Measurements from ENCODE around the gene RHBDD3.
A peak's percentile ranks its signal among the peaks of the same experiment; 100 is the strongest.

The RHBDD3 gene

DNA sequence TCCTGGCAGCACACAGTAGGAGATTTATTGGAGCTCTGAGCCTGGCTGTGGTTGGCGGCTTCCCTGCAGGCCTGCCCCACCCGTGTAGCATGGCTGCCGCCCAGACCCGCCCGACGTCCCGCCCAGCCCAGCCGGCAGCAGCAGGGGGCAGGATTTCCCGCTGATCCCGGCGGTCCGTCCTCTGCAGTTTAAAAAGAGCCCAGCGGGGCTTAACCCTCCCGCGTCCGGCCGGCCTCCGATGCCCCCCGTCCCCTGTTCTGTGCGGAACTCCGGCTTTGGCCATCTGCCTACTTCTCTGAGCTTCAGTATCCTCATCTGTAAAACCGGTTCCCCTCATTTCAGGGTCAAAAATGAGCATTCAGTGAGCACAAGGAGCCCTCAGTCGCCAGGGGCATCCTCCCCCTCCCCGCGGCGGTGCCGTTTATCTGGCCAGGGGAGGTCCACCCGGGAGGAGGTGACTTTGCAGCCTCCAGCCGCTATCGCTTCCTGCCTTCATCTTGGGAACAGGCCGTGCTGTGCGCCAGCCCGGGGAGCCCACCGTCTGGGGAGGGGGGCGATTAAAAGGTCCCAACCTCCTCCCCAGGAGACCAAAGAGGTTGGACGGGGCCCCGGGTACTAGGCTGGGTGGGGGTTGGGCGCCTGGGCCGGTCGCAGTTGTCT, 38.5 kb upstream of the RHBDD3 start, which contains the start of gene GAS2L1 (continued):
- TF ChIP-seq ZNF324 (tag by site-specific recombination; IDR thresholded peaks at IDR 0.05) (peak; percentile 72; the same call in 1 of the 2 replicates), ZNF394 (tag by site-specific recombination; IDR thresholded peaks at IDR 0.05; ENCODE audit: borderline replicate concordance) (peak; percentile 61; the same call in 1 of the 2 replicates), BCL11A (tag by site-specific recombination; IDR thresholded peaks at IDR 0.05; ENCODE audit: low read depth) (peak; percentile 75; the same call in 1 of the 2 replicates), ZNF138 (tag by site-specific recombination; IDR thresholded peaks at IDR 0.05; ENCODE audit: borderline replicate concordance) (no peak), HOXA7 (CRISPR knock-in tag; IDR thresholded peaks at IDR 0.05; ENCODE audit: borderline replicate concordance) (no peak), ZNF335 (tag by site-specific recombination; conservative IDR thresholded peaks at IDR 0.05) (peak; percentile 93), ZNF132 (tag by site-specific recombination; IDR thresholded peaks at IDR 0.05; ENCODE audit: borderline replicate concordance) (no peak), FEZF1 (tag by site-specific recombination; IDR thresholded peaks at IDR 0.05) (peak; percentile 61)
- TF ChIP-seq, protein P1, sequence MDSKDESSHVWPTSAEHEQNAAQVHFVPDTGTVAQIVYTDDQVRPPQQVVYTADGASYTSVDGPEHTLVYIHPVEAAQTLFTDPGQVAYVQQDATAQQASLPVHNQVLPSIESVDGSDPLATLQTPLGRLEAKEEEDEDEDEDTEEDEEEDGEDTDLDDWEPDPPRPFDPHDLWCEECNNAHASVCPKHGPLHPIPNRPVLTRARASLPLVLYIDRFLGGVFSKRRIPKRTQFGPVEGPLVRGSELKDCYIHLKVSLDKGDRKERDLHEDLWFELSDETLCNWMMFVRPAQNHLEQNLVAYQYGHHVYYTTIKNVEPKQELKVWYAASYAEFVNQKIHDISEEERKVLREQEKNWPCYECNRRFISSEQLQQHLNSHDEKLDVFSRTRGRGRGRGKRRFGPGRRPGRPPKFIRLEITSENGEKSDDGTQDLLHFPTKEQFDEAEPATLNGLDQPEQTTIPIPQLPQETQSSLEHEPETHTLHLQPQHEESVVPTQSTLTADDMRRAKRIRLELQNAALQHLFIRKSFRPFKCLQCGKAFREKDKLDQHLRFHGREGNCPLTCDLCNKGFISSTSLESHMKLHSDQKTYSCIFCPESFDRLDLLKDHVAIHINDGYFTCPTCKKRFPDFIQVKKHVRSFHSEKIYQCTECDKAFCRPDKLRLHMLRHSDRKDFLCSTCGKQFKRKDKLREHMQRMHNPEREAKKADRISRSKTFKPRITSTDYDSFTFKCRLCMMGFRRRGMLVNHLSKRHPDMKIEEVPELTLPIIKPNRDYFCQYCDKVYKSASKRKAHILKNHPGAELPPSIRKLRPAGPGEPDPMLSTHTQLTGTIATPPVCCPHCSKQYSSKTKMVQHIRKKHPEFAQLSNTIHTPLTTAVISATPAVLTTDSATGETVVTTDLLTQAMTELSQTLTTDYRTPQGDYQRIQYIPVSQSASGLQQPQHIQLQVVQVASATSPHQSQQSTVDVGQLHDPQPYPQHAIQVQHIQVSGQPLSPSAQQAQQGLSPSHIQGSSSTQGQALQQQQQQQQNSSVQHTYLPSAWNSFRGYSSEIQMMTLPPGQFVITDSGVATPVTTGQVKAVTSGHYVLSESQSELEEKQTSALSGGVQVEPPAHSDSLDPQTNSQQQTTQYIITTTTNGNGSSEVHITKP (tag by site-specific recombination; IDR thresholded peaks at IDR 0.05): peak; percentile 95
- TF ChIP-seq, protein P2, sequence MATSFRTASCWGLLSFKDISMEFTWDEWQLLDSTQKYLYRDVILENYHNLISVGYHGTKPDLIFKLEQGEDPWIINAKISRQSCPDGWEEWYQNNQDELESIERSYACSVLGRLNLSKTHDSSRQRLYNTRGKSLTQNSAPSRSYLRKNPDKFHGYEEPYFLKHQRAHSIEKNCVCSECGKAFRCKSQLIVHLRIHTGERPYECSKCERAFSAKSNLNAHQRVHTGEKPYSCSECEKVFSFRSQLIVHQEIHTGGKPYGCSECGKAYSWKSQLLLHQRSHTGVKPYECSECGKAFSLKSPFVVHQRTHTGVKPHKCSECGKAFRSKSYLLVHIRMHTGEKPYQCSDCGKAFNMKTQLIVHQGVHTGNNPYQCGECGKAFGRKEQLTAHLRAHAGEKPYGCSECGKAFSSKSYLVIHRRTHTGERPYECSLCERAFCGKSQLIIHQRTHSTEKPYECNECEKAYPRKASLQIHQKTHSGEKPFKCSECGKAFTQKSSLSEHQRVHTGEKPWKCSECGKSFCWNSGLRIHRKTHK (tag by site-specific recombination; IDR thresholded peaks at IDR 0.05): no peak
- TF ChIP-seq, protein P3, sequence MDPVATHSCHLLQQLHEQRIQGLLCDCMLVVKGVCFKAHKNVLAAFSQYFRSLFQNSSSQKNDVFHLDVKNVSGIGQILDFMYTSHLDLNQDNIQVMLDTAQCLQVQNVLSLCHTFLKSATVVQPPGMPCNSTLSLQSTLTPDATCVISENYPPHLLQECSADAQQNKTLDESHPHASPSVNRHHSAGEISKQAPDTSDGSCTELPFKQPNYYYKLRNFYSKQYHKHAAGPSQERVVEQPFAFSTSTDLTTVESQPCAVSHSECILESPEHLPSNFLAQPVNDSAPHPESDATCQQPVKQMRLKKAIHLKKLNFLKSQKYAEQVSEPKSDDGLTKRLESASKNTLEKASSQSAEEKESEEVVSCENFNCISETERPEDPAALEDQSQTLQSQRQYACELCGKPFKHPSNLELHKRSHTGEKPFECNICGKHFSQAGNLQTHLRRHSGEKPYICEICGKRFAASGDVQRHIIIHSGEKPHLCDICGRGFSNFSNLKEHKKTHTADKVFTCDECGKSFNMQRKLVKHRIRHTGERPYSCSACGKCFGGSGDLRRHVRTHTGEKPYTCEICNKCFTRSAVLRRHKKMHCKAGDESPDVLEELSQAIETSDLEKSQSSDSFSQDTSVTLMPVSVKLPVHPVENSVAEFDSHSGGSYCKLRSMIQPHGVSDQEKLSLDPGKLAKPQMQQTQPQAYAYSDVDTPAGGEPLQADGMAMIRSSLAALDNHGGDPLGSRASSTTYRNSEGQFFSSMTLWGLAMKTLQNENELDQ (tag by site-specific recombination; IDR thresholded peaks at IDR 0.05; ENCODE audit: low read depth): no peak

DNA sequence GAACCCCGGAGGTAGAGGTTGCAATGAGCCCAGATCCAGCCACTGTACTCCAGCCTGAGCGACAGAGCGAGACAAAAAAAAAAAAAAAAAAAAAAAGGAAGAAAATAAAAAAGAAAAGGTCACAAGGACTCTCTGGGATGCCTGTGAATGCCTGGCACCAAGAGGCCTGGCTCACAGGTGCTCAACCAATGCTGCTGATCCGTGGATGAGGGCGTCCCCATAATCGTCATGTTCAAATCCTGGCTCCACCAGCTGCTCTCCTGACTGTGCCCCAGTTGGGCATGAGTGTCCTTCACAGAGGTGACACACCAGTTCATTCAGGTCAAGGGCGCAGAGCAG, 38.0 kb upstream of the RHBDD3 start:
- H3K9me3 ChIP-seq (ENCODE audit: control insufficient read depth, insufficient read depth, low read depth, low read length): no peaks in the 10 kb centered on the region
- H3K27ac ChIP-seq (ENCODE audit: extremely low read depth, low read depth, low read length): no peak overlapping the region
- TF ChIP-seq SCRT2 (tag by site-specific recombination; IDR thresholded peaks at IDR 0.05) (0 out of 2 replicates have a peak, but pooled peaks have one; percentile 11), ZSCAN30 (tag by site-specific recombination; IDR thresholded peaks at IDR 0.05) (no peak)
- TF ChIP-seq, protein P4, sequence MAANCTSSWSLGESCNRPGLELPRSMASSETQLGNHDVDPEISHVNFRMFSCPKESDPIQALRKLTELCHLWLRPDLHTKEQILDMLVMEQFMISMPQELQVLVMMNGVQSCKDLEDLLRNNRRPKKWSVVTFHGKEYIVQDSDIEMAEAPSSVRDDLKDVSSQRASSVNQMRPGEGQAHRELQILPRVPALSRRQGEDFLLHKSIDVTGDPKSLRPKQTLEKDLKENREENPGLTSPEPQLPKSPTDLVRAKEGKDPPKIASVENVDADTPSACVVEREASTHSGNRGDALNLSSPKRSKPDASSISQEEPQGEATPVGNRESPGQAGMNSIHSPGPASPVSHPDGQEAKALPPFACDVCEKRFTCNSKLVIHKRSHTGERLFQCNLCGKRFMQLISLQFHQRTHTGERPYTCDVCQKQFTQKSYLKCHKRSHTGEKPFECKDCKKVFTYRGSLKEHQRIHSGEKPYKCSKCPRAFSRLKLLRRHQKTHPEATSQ (tag by site-specific recombination; IDR thresholded peaks at IDR 0.05): 0 out of 2 replicates have a peak, but pooled peaks have one; percentile 6
- POLR2A ChIA-PET: interaction anchor here (1.1 to 1.9 kb wide), 4 partner anchors 8 to 50 kb away, joined by 3 to 6 read pairs (median 4); partner anchors contain the start of gene RASL10A
- no peak overlapping the region for H3K4me3 ChIP-seq (ENCODE audit: low read depth, low read length)
- peaks cover 2% of the 10 kb centered on the region; the same call in 1 of the 2 replicates for H3K4me1 ChIP-seq (ENCODE audit: control insufficient read depth, insufficient read depth, low read length)
- CTCF ChIA-PET: interaction anchor here (0.5 to 1.9 kb wide), 10 partner anchors 9 to 1816 kb away, joined by 3 to 15 read pairs (median 4); no protein-coding TSS in a partner anchor
- peaks cover 0 to 13% of the 10 kb centered on the region in 2 experiments; a peak in 1 of 3 replicates for H3K36me3 ChIP-seq (ENCODE audit: control insufficient read depth in 2 of 2, insufficient read depth in 1 of 2, low read length in 2 of 2)

All from HEK293 (cell line).